ENCODE measurements around the gene PTPRCAP. TPM values are rescaled to one million over a fixed set of nuclear protein-coding genes. Genes with fewer than 3 reads are reported as not detected.

Gene PTPRCAP
- total and polyA plus RNA-seq, 2 experiments from 2014 or later: 3.3 to 3.5 TPM

DNA sequence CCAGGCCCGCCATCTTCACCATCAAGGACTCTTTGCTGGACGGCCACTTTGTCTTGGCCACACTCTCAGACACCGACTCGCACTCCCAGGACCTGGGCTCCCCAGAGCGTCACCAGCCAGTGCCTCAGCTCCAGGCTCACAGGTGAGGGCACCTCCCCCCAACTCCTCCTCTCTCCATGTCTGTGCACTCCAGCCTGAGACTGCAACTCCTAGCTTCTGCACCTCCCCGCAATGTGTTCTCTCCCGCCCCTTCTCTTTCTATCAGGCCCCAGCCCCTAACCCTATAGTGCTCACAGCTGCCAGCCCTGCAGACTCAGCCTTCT, 41.3 kb downstream of the PTPRCAP start (continued):
- TF ChIP-seq EZH2 (IDR thresholded peaks at IDR 0.05; ENCODE audit: low read depth, unreplicated experiment) (no peak), EZH2phosphoT487 (IDR thresholded peaks at IDR 0.05; ENCODE audit: unreplicated experiment) (no peak), ETS1 (IDR thresholded peaks at IDR 0.05) (no peak), POLR2AphosphoS5 (IDR thresholded peaks at IDR 0.05; ENCODE audit: low read depth) (no peak), JUNB (IDR thresholded peaks at IDR 0.05; ENCODE audit: unreplicated experiment) (no peak), REST (IDR thresholded peaks at IDR 0.05; ENCODE audit: unreplicated experiment) (no peak), ZNF331 (CRISPR knock-in tag; IDR thresholded peaks at IDR 0.05; ENCODE audit: low read depth) (no peak), CREB1 (CRISPR knock-in tag; IDR thresholded peaks at IDR 0.05; ENCODE audit: low read depth) (no peak), STAT1 (IDR thresholded peaks at IDR 0.05; ENCODE audit: unreplicated experiment) (no peak), NANOG (IDR thresholded peaks at IDR 0.05; ENCODE audit: borderline replicate concordance) (no peak)

GRCh38 chr11:67395555-67396258, 41.8 kb downstream of the PTPRCAP start:
- H3K36me3 Mint-ChIP-seq (ENCODE audit: low read depth): peaks cover 47% of the 10 kb centered on the region
- H3K27me3 ChIP-seq (ENCODE audit: insufficient read depth): no peaks in the 10 kb centered on the region
- no peaks in the 10 kb centered on the region for H3K36me3 ChIP-seq (ENCODE audit: insufficient read depth)
- no peak for DNase-seq (ENCODE audit: low spot score)
- no peaks in the 10 kb centered on the region for H3K9me3 Mint-ChIP-seq
- H3K4me3 Mint-ChIP-seq: no peak overlapping the region
- TF ChIP-seq ZNF114 (CRISPR knock-in tag; IDR thresholded peaks at IDR 0.05) (no peak), ETS1 (IDR thresholded peaks at IDR 0.05) (no peak), CREB1 (CRISPR knock-in tag; IDR thresholded peaks at IDR 0.05; ENCODE audit: low read depth) (no peak), JUNB (IDR thresholded peaks at IDR 0.05; ENCODE audit: unreplicated experiment) (no peak), EZH2 (IDR thresholded peaks at IDR 0.05; ENCODE audit: low read depth, unreplicated experiment) (no peak), REST (IDR thresholded peaks at IDR 0.05; ENCODE audit: unreplicated experiment) (no peak), STAT1 (IDR thresholded peaks at IDR 0.05; ENCODE audit: unreplicated experiment) (no peak)
- H3K4me1 Mint-ChIP-seq: peaks cover 40% of the 10 kb centered on the region
- peaks cover 7% of the 10 kb centered on the region; the same call in 1 of the 2 replicates for H4K20me1 ChIP-seq (replicated peaks; ENCODE audit: insufficient read depth)
- H3K79me2 ChIP-seq (replicated peaks; ENCODE audit: insufficient read depth): peaks cover 15% of the 10 kb centered on the region
- no peak for ATAC-seq
- no peak overlapping the region for H3K4me3 ChIP-seq
- H3F3A ChIP-seq (replicated peaks; ENCODE audit: low read depth): 0 out of 2 replicates have a peak, but pooled peaks cover 6% of the 10 kb centered on the region
- no peaks in the 10 kb centered on the region for H3K9me2 ChIP-seq (ENCODE audit: insufficient read depth)
- peak overlapping the region; percentile 87; the same call in 1 of the 2 replicates for H3K27ac Mint-ChIP-seq
- peaks cover 17% of the 10 kb centered on the region for H3K4me1 ChIP-seq (ENCODE audit: insufficient read depth)
- H3K27ac ChIP-seq (ENCODE audit: low read depth): peak overlapping the region; percentile 63; the same call in 1 of the 2 replicates
- peaks cover 19% of the 10 kb centered on the region for H3K27me3 Mint-ChIP-seq (ENCODE audit: insufficient read depth, low read depth, poor library complexity)
- peak overlapping the region; percentile 72 for H3K4me2 ChIP-seq
- H2AFZ ChIP-seq: no peak overlapping the region
